PFSK-1 (cell line): Measurements from ENCODE around the gene SLC8A1.

Source experiments
- POLR2AphosphoS5 ChIP-seq: IDR thresholded peaks from 2 replicates; pipeline ENCODE4 v1.6.1; 2012; ENCODE audit warnings: low read depth, mild to moderate bottlenecking, control low read depth, low read length, moderate library complexity
- TAF1 ChIP-seq: IDR thresholded peaks from 2 replicates; pipeline ENCODE4 v1.6.1; 2012; ENCODE audit warnings: low read length, control low read depth, borderline replicate concordance; ENCODE audit not compliant: insufficient read depth

- TF ChIP-seq TAF1 (no peak), POLR2AphosphoS5 (no peak)
Observed at GRCh38 chr2:40403233-40403836, 48.6 kb downstream of the SLC8A1 start.
